ENCODE results near the gene PPARG.
A peak's percentile ranks its signal among the peaks of the same experiment; 100 is the strongest.

PPARG gene

GRCh38 chr3:12472000-12472610, 183.2 kb downstream of the PPARG start:
- DNase-seq (no peak), ATAC-seq (ENCODE audit: insufficient read depth, low read depth) (0 out of 3 replicates have a peak, but pooled peaks have one; percentile 3)
- Histone ChIP-seq H3K27ac (ENCODE audit: low read length) (peak overlapping the region; percentile 78), H3K4me1 (ENCODE audit: insufficient read depth, low read length) (peaks cover 47% of the 10 kb centered on the region), H3K9ac (ENCODE audit: low read depth, low read length) (peak overlapping the region; percentile 17; the same call in 1 of the 2 replicates), H3K79me2 (ENCODE audit: insufficient read depth, low read length) (no peaks in the 10 kb centered on the region), H3K36me3 (ENCODE audit: insufficient read depth, low read length) (no peaks in the 10 kb centered on the region), H2AFZ (ENCODE audit: low read depth, low read length) (no peak overlapping the region), H3K9me3 (ENCODE audit: insufficient read depth, low read length, severe bottlenecking) (no peaks in the 10 kb centered on the region), H3K4me3 (ENCODE audit: low read depth in 1 of 2, low read length in 2 of 2) (no peak overlapping the region), H4K20me1 (ENCODE audit: insufficient read depth, low read length) (no peaks in the 10 kb centered on the region), H3K27me3 (ENCODE audit: insufficient read depth, low read length, poor library complexity) (no peaks in the 10 kb centered on the region), H3K4me2 (ENCODE audit: insufficient read depth, low read length) (no peak overlapping the region)
- TF ChIP-seq EZH2 (IDR thresholded peaks at IDR 0.05; ENCODE audit: borderline replicate concordance, low read depth, low read length, severe bottlenecking) (no peak), CTCF (IDR thresholded peaks at IDR 0.05; ENCODE audit: borderline replicate concordance, extremely low read depth, low read length, poor library complexity, severe bottlenecking) (no peak)

GRCh38 chr3:12472796-12473195, 183.9 kb downstream of the PPARG start:
- ATAC-seq (ENCODE audit: insufficient read depth, low read depth), result no peak
- TF ChIP-seq CTCF (IDR thresholded peaks at IDR 0.05; ENCODE audit: borderline replicate concordance, extremely low read depth, low read length, poor library complexity, severe bottlenecking), result no peak
- TF ChIP-seq EZH2 (IDR thresholded peaks at IDR 0.05; ENCODE audit: borderline replicate concordance, low read depth, low read length, severe bottlenecking), result no peak
- DNase-seq, result no peak
- no peaks in the 10 kb centered on the region for H3K9me3 ChIP-seq (ENCODE audit: insufficient read depth, low read length, severe bottlenecking)
- no peak overlapping the region for H3K4me2 ChIP-seq (ENCODE audit: insufficient read depth, low read length)
- H3K27me3 ChIP-seq (ENCODE audit: insufficient read depth, low read length, poor library complexity), result no peaks in the 10 kb centered on the region
- H3K36me3 ChIP-seq (ENCODE audit: insufficient read depth, low read length), result no peaks in the 10 kb centered on the region
- H3K79me2 ChIP-seq (ENCODE audit: insufficient read depth, low read length), result no peaks in the 10 kb centered on the region
- H2AFZ ChIP-seq (ENCODE audit: low read depth, low read length), result no peak overlapping the region
- peak overlapping the region; percentile 8; the same call in 1 of the 2 replicates for H3K27ac ChIP-seq (ENCODE audit: low read length)
- H3K9ac ChIP-seq (ENCODE audit: low read depth, low read length), result no peak overlapping the region
- H3K4me1 ChIP-seq (ENCODE audit: insufficient read depth, low read length), result peaks cover 54% of the 10 kb centered on the region
- no peak overlapping the region for H3K4me3 ChIP-seq (ENCODE audit: low read depth in 1 of 2, low read length in 2 of 2)
- no peaks in the 10 kb centered on the region for H4K20me1 ChIP-seq (ENCODE audit: insufficient read depth, low read length)

- Histone ChIP-seq H3K4me1 (ENCODE audit: insufficient read depth, low read length) (peaks cover 54% of the 10 kb centered on the region), H3K9ac (ENCODE audit: low read depth, low read length) (no peak overlapping the region), H4K20me1 (ENCODE audit: insufficient read depth, low read length) (no peaks in the 10 kb centered on the region), H3K4me2 (ENCODE audit: insufficient read depth, low read length) (no peak overlapping the region), H3K4me3 (ENCODE audit: low read depth in 1 of 2, low read length in 2 of 2) (no peak overlapping the region), H3K9me3 (ENCODE audit: insufficient read depth, low read length, severe bottlenecking) (no peaks in the 10 kb centered on the region), H3K27ac (ENCODE audit: low read length) (no peak overlapping the region), H3K79me2 (ENCODE audit: insufficient read depth, low read length) (no peaks in the 10 kb centered on the region), H3K36me3 (ENCODE audit: insufficient read depth, low read length) (no peaks in the 10 kb centered on the region), H3K27me3 (ENCODE audit: insufficient read depth, low read length, poor library complexity) (no peaks in the 10 kb centered on the region), H2AFZ (ENCODE audit: low read depth, low read length) (no peak overlapping the region)
- ATAC-seq (ENCODE audit: insufficient read depth, low read depth) (no peak), DNase-seq (no peak)
- TF ChIP-seq CTCF (IDR thresholded peaks at IDR 0.05; ENCODE audit: borderline replicate concordance, extremely low read depth, low read length, poor library complexity, severe bottlenecking) (no peak), EZH2 (IDR thresholded peaks at IDR 0.05; ENCODE audit: borderline replicate concordance, low read depth, low read length, severe bottlenecking) (no peak)
Measured at GRCh38 chr3:12473511-12473910, 184.6 kb downstream of the PPARG start.
